Measurements from ENCODE around the gene AQP2.

The AQP2 gene

DNA sequence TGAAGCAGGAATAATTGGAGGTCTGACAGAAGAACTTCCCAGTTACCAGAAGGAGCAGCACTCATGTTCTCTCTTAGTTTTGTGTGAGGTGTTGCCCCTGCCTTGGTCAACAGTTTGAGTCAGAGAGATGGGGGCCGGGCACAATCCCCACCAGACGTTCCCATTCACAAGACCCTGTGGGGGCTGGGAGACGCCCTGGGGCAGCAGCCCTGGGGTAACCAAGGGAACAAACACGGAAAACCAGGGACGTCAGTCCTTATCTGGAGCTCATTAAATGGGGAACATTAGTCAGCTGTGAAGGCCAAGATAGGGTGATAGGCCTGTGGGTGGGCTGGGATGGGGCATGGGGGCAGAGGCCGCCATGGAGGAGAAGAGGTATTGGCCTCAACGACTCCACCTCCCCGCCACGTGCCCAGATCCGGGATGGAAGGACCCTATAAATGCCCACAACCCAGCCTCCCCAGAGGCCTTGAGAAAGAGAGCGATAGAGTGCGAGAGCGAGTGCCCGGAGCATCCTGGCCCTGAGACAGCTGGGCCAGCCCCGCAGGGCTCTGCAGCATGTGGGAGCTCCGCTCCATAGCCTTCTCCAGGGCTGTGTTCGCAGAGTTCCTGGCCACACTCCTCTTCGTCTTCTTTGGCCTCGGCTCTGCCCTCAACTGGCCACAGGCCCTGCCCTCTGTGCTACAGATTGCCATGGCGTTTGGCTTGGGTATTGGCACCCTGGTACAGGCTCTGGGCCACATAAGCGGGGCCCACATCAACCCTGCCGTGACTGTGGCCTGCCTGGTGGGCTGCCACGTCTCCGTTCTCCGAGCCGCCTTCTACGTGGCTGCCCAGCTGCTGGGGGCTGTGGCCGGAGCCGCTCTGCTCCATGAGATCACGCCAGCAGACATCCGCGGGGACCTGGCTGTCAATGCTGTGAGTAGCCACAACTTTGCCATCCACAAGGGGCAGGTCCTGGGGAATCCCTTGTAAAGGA, at the start of gene AQP2:
Gene AQP2 (plus strand): TSS at position 465 of the 979 bp plus-strand sequence. CDS start 94 bp downstream, at position 559.
- no peak for DNase-seq (ENCODE audit: low read depth in 2 of 2, low spot score in 1 of 2)

DNA sequence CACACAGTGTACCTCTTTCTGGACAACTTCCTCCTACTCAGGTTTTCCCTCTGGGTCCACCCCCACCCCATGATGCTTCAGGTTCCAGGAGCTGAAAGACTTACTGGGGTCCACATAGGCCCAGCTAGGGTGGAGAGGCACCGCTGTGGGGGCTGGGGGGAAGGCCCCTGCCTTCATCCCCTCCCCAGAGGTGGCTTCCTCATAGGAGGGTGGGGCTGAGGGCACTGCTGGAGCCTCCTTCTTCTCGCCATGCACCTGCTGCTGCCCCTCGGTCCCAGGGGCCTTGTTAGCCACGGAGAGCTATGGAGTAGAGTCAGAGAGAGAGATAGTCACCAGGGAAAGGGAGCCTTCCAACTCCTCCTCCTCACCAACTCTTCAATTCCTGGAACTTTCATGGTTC, 49.5 kb upstream of the AQP2 start:
- DNase-seq (ENCODE audit: low read depth in 2 of 2, low spot score in 1 of 2) = no peak

- DNase-seq (ENCODE audit: low read depth in 2 of 2, low spot score in 1 of 2) = no peak
Measured at GRCh38 chr12:49901986-49902385, 48.6 kb upstream of the AQP2 start.

- DNase-seq (ENCODE audit: low read depth in 2 of 2, low spot score in 1 of 2) = no peak
Measured at GRCh38 chr12:49902399-49903350, 47.9 kb upstream of the AQP2 start.

- DNase-seq (ENCODE audit: low read depth in 2 of 2, low spot score in 1 of 2) = no peak
Measured at GRCh38 chr12:49903351-49903699, 47.2 kb upstream of the AQP2 start.

DNA sequence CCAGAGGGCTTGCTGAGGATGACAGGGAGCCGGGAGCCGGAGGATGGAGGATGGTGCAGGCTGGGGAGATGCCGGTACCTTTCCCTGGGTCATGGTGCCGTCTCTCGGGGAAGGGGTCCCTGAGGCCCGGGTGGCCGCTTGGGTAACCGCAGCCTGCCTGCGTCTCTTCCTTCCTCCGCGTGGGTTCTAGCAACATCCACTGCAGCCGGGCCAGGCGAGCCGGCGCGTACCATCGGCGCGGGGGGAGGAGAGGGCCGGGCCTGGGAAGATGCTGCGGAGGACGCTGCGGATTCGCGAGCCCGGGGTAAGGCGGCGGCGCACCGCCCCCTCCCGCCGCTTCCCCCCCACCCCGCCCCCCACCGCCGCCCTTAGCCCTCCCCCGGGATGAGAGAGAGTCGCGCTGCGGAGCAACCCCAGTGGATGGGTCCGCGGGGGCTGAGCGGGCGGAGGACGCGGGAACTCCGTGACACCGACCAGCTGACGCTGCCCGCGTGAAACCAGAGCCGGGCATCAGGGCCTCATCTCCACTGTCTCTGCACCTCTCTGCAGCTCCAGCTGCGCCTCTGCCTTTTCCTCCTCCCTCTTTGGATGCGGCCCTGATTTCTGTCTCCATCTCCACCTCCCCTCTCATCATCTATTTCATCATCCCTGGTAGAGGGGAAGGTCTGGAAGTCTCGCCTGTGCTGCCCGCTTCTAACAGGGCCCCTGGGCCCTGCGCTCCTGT, 46.7 kb upstream of the AQP2 start, which contains the start of gene FAIM2:
Gene FAIM2 (minus strand): TSS at position 201 of the 724 bp plus-strand sequence. CDS start 108 bp downstream, at position 93.
- DNase-seq (ENCODE audit: low read depth in 2 of 2, low spot score in 1 of 2) = peak in 1 of 2 donors; percentile 29

DNA sequence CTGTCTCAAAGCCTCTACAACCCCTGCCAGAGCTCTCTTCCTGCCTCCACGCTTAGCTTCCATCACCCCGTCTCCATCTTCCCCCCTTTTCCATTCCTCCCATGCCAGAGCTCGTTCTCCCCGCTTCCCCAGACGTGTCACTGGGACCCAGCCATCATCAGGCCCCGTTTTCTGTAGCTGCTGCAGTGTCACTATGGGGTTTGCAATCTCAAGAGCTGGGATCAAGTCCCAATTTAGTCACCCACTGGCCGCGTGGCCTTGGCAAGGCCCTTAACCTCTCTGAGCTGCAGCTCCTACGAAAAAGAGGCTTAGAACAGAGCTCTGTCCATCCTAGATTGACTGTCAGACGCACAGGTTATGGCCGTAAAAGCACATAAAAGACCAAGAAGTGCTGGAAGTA, 45.9 kb upstream of the AQP2 start:
- DNase-seq (ENCODE audit: low read depth in 2 of 2, low spot score in 1 of 2) = no peak

GRCh38 chr12:49905718-49906314, 44.7 kb upstream of the AQP2 start:
- no peak for DNase-seq (ENCODE audit: low read depth in 2 of 2, low spot score in 1 of 2)

GRCh38 chr12:49907352-49907751, 43.2 kb upstream of the AQP2 start:
- DNase-seq (ENCODE audit: low read depth in 2 of 2, low spot score in 1 of 2) = no peak

DNA sequence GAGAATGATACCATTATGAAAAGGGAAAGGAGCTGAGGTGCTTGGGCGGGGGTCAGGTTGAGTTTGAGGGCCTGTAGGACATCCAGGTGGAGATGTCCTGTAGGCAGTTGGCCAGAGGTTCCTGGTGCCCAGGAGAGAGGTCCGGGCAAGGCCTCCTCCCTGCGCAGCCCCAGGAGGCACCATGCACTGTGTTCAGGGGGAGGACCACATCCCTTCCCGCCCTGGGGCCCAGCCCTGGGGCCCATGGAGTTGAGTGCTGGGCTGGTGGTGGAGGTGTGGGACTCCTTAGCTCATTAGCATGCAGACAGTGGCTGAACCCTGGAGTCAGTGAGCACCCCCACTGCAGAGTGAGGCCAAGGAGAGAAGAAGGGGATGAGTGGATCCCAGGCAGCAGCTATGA, 41.2 kb upstream of the AQP2 start:
- DNase-seq (ENCODE audit: low read depth in 2 of 2, low spot score in 1 of 2) = no peak

DNA sequence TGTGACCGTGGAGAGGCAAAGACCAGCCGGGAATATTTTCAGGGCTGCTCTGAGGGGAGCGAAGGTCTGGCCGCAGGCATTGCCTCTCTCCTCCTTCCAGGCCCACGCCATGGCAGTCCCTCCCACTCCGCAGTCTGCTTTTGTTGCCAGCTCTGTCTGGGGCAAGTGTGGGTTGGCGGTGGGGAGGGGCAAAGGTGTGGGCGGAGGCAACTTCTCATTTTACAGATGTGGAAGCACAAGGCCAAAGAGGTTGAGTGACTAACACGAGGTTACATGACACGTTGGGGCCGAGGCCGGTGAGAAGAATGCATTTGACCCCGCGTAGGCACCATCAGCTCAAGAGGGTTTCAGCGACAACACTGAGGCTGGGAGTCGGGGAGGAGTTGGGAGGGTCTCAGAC, 40.7 kb upstream of the AQP2 start:
- DNase-seq (ENCODE audit: low read depth in 2 of 2, low spot score in 1 of 2) = no peak

DNA sequence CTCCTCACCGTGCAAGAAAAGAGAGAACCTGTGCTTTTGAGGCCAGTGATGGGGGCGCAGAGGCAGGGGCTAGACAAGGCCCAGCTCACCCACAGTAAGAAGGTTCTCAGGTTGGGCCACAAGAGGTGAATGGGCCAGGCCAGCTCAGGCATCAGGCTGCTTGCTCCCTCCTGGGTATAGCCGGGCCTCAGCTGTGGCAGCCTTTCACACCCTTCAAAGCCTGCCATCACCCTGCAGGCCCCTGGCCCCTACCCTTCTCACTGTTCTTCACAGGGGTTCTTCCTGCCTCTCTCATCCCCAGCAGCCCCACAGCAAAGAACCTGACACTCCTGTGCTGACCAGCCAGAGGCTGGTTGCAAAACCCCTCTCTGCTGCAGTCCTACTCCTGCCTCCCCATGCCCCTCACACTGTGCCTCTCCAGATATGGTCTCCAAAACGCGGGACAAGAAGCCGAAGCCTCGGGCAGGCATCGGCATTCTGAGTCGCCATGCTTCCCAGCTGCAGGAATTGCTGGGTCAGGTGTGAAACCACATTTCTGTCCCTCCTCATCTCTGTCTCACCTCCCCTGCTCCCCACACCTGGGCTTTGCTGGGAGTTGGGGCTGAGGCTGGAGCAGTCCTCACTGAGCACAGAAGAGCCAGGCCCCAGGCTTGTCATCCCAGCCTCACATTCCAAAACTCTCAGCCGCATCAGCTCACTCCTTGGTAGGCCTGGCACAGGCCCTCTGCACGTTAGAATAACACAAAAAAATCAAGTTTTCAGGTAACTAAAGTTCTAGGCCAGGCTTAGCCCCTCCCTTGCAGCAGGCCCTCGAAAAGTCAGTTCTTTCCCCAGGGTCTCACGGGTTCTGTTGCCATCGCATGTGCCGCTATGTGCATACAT, 40.0 kb upstream of the AQP2 start:
- DNase-seq (ENCODE audit: low read depth in 2 of 2, low spot score in 1 of 2) = no peak

GRCh38 chr12:49911213-49911605, 39.3 kb upstream of the AQP2 start:
- no peak for DNase-seq (ENCODE audit: low read depth in 2 of 2, low spot score in 1 of 2)

GRCh38 chr12:49912345-49913255, 37.9 kb upstream of the AQP2 start:
- DNase-seq (ENCODE audit: low read depth in 2 of 2, low spot score in 1 of 2) = no peak

DNA sequence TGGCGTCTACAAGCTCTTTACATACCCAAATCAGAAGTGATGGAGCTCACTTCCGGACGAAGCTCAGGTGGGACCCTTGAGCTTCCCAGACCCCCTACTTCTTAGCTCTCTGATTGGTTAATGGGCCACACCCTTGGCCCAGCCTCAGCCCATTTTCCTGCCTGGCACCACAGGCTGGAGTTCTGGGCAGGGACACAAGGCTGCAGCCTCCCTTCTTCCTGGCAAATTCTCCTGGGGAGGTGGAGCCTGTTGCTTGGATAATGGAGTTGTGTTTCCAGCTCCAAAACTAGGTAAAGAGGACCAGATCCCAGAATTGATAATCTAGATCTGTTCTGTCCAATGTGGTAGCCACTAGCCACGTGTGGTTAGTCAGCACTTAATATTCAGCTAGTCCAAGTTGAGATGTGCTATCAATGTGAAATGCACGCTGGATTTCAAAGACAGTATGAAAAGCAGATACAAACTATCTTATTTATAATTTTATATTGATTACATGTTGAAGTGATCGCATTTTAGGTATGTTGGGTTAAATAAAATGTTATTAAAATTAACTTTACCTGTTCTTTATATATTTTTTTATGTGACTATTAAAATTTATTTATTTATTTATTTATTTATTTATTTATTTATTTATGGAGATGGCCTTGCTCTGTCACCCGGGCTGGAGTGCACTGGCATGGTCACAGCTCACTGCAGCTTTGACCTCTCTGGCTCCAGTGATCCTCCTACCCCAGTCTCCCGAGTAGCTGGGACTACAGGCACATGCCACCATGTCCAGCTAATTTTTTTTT, 34.2 kb upstream of the AQP2 start:
- no peak for DNase-seq (ENCODE audit: low read depth in 2 of 2, low spot score in 1 of 2)

DNA sequence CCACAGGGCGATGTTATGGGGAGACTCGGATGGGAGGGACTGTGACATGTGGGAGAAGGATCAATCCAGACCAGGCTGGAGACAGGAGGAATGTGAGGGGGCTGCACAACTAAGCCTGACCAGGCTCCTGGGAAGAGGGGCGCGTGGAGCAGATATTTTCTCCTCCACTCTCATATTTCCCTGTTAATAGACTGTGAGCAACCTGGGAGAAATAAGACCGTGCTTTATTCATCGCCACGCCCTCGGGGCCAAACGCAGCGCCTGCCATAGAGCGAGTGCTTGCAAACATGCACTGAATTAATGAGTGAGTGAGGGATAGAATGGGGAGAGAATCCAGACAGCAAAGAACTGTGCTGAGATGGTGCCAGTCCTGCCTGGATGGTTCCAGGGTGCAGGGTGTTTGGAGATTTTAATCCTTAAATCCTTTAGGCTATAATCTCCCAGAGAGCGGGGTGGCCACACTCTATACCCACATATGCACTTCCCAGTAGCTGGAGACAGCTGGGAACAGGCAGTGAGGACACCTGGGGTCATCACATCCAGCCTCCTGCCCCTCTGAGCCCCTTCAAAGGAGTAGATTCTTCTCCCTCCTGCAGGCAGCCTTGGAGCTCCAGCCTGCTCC, 33.3 kb upstream of the AQP2 start:
- no peak for DNase-seq (ENCODE audit: low read depth in 2 of 2, low spot score in 1 of 2)

GRCh38 chr12:49917788-49918173, 32.8 kb upstream of the AQP2 start:
- DNase-seq (ENCODE audit: low read depth in 2 of 2, low spot score in 1 of 2) = no peak

Measured in stimulated activated CD8-positive, alpha-beta memory T cell treated with anti-CD3 and anti-CD28 coated beads, Interleukin-4, amount 100 ng/mL, for 4 hours (primary cell).